Stimulated activated CD8-positive, alpha-beta memory T cell treated with anti-CD3 and anti-CD28 coated beads, Interleukin-12 subunit alpha, Interleukin-12 subunit beta, amount 100 ng/mL, for 24 hours (primary cell): ENCODE data around the gene RRAD.

Experiments used
- DNase-seq: peaks from one replicate; pipeline ENCODE4 v3.0.0-alpha.2; 2020; ENCODE audit errors: extremely low read depth

The RRAD gene

DNA sequence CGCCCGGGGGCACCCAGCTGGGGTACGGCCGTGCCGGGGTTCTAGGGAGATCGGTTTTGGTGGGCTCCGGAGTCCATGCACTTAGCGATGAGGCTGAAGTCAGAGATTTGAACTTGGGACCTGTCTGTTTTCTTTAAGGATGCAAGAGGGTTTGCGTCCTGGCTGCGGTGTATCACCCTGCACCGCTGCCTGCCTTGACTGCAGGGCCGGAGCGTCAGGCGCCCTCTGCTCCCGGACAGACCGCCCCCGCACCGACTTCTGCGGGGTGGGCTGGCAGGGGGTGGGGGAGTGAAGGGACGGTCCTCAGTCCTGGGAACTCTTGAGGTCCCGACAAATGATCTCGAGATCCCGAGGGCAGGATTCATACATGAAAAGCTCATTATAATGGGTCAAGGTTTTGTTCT, 44.3 kb downstream of the RRAD start:
- DNase-seq: no peak

DNA sequence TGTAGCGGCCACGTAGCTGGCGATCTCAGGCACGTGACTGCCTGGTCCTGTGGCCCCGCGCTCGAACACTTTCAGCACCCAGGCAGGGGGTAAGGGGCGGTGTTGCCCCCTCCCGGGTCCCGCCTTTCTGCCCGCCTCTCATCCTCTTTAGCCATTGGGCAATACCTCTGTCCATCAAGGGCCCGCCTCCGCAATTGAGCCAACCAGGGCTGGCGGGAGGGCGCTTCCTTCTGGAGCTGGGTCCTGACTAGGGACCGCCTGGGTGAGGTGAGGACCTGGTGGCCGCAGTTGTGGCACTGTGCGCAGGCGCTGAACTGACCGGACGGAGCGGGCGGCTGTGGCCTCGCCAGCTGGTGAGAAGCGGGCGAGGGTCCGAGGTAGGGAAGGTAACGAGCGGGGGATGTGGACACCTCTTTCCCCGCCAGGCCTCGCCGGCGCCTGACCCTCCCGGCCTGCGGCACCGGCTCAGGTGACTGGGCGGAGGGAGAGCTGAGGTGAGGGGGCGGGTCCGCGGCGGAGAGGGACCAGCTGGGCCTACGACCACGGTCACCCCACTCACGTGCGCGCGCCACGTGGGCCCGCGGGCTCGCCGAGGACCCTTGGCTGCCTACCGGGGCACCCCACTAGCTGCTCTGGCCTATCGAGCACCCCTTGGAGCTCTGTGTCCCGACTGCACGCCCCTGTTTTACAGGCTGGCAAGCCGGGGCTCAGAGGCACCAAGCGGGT, 44.9 kb downstream of the RRAD start, which contains the start of gene PDP2:
TSS of gene PDP2 (plus strand) at position 228 of the 726 bp plus-strand sequence. CDS start 3,770 bp downstream, outside the sequence.
- peak; percentile 67 for DNase-seq

DNA sequence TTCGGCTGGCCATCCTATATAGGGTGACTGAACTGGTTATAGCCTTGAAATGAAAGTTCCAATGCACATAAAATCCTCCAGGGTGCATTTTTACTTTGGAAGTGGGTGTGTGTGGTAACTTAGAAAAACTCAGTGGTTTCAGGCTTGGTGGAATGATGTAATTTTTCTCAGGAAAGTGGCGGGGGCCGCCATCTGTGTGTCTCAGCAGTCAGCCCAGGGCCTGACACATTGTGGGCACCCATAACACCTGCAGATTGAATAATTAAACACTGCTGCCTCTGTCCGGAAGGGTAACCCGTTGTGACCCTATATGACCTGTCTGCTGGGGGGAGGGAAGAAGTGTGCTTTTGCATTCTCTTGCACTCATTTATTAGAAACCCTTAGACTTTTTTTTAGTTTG, 47.3 kb downstream of the RRAD start:
- DNase-seq: no peak

DNA sequence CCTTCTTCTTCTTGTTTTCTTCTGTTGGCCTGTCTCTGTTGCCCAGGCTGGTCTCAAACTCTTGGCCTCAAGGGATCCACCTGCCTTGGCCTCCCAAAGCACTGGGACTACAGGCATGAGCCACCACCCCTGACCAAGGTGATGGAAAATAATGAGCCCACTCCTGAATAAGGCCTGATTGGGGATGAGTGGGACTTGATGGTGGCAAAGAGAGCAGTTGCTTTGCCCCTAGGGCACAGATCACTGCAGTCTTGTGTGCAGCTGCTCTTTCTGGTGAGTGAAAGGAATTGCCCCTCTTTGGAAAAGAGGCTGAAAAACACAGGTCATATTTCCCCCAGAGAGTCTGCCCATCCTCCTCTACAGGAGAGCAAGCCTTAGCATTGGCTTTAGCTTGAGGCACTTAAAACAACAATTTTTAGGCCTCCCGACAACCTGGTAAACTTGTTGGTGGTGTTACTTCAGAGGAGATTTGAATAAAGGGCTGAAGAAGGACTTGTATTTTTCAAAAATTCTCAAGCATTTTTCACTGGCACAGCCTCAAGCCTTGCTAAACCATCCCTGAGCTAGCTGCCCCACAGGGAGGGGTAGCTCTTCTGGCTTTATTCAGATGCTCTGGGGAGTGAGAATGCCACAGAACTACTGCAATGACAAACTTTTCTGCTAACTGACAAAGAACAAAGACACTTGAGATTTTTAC, 51.1 kb downstream of the RRAD start:
- DNase-seq: no peak

DNA sequence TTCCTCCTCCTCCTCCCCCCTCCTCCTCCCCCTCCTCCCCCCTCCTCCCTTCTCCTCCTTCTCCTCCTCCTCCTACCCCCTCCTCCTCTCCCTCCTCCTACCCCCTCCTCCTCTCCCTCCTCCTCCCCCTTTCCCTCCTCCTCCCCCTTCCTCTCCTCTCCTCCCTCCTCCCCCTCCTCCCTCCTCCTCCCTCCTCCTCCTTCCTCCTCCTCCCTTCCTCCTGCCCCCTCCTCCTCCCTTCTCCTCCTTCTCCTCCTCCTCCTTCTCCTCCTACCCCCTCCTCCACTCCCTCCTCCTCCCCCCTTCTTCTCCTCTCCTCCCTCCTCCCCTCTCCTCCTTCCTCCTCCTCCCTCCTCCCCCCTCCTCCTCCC, 51.7 kb downstream of the RRAD start:
- DNase-seq: no peak

DNA sequence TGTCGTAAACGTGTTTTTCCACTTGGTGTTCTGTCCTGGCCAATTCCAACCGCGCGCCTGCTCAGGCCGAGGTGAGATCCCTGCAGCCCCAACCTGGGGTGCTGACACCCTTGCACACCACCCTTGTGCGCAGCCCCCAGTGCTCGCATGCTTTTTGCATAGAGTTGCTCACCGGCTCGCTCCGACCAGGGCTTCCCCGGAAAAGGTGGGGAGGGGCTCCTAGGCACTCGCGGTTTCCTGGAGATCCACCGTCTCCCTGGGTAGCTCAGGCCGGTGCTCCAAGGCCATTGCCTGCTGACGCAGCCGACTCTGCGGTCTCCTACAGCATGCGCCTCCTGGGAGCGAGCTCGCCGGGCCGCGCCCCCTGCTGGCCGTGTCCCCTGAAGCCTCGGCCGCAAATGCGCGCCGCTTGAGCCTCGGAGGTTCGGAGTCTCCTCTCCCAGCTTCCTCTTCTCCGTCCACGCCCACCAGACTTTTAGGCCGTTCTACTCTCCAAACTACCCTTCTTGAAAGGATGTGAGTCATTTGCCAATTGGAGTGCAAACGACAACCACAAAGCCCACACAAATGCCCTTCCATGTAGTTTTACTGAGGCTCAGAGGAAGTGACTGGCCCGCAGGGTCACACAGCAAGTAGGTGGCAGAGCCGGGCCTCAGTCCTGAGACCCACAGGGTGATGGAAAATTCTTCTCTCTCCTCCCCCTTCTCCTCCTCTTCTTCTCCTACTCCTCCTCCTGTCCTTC, 52.2 kb downstream of the RRAD start:
- peak; percentile 80 for DNase-seq

DNA sequence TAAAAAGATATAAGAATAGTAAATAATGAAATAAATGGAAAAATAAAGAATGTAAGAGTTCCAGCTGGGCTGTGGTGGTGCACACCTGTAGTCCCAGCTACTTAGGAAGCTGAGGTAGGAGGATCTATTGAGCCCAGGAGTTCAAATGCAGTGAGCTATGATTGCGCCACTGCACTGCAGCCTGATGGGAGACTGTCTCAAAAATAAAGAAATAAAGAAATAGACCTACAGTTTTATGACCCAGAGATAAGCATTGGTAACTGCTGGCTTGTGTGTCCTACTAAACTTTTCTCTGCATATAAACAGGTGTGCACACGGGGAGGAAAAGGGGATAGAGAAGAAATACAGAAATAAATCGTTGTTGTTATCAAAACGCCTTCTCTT, 52.8 kb downstream of the RRAD start:
- DNase-seq: no peak

DNA sequence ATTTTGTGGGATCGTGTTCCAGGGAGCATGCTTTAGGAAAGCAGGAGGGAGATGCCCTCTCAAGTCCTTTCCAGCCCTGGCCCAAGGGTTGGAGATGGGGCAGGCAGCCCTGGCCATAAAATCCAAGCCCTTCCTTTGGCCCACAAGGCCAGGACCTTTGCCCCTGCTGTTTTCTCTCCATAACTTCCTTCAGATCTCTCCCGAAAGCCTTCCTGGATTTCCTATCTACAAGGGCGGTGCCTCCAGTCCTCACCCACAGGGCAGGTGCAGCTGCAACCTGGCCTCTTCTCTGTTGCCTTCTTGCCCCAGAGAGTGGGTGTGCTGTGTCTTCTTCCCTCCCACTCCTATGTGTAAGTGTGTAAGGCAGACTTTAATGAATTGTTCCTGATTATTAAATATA, 53.5 kb downstream of the RRAD start:
- DNase-seq: no peak
